ENCODE results near the gene C1orf105. TPM values are rescaled to one million over a fixed set of nuclear protein-coding genes. Genes with fewer than 3 reads are reported as not detected.

C1orf105 gene
- total and polyA plus RNA-seq, 2 of the 8 experiments (the other 6 are each of a cell fraction or from before 2014, with no cell fraction given) = not detected

DNA sequence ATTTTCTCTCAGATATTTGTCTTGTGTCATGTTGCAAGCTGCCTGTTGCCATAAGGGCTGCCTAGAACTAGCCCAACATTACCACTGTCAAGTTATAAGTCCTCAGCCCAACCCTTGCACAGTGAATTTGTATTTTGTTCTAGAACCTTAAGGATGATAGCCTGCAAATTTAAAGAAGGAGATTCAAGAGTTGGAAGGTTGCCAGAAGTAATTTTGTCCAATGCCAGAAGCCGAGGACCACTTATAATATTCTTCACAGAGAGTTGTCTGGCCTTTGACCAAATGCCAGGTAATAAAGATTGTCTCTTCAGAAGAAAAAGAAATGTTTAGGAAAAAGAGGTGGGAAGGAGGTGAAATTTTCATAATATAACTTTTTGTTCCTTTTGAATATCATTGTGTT is 71.9 kb downstream of the C1orf105 start:
- no peak overlapping the region for H3K56ac ChIP-seq (replicated peaks; ENCODE audit: insufficient read length, low read depth, low read length)
- WGBS, 2 experiments (ENCODE audit: extremely low coverage in 1 of 2, insufficient coverage in 1 of 2, insufficient read length in 1 of 2, insufficient replicate concordance in 2 of 2, low coverage in 1 of 2, low lambda C conversion rate in 2 of 2, missing lambda C conversion rate in 1 of 2) = 86% methylated on average over 1 of the region's 1 CpG; no CpG with 5 or more reads in 1 of the 2 experiments
- H3K23me2 ChIP-seq (ENCODE audit: low read depth, low read length) = no peaks in the 10 kb centered on the region
- POLR2A ChIA-PET (ENCODE audit: partially characterized antibody) = no interaction called here
- H2BK20ac ChIP-seq (ENCODE audit: low read length) = no peak overlapping the region
- H2BK5ac ChIP-seq (ENCODE audit: low read depth, low read length) = no peak overlapping the region
- H2AFZ ChIP-seq (ENCODE audit: low read length) = no peak overlapping the region
- H3K23ac ChIP-seq (ENCODE audit: insufficient read length) = no peak overlapping the region
- no peak overlapping the region for H3K18ac ChIP-seq (ENCODE audit: extremely low read depth, low read length)
- H2BK15ac ChIP-seq (ENCODE audit: low read length) = no peak overlapping the region
- no peak for TF ChIP-seq MAFK (IDR thresholded peaks at IDR 0.05; ENCODE audit: low read depth, low read length)
- no peak for TF ChIP-seq SIRT6 (IDR thresholded peaks at IDR 0.05; ENCODE audit: low read length)
- TF ChIP-seq CHD1 (IDR thresholded peaks at IDR 0.05; ENCODE audit: low read depth, low read length) = no peak
- no peak for TF ChIP-seq RXRA (IDR thresholded peaks at IDR 0.05; ENCODE audit: insufficient read depth, low read depth, low read length)
- no peak for TF ChIP-seq RAD21 (IDR thresholded peaks at IDR 0.05 in 1 of 2, conservative IDR thresholded peaks at IDR 0.05 in 1 of 2; ENCODE audit: low read depth in 2 of 2, low read length in 2 of 2)
- TF ChIP-seq RBBP5 (IDR thresholded peaks at IDR 0.05; ENCODE audit: borderline replicate concordance, low read depth, low read length) = no peak
- TF ChIP-seq RNF2 (IDR thresholded peaks at IDR 0.05; ENCODE audit: borderline replicate concordance, low read depth, low read length, missing control alignments, poor library complexity, severe bottlenecking) = no peak
- TF ChIP-seq EGR1 (IDR thresholded peaks at IDR 0.05; ENCODE audit: borderline replicate concordance, low read depth, low read length) = no peak
- no peak for TF ChIP-seq SRF (IDR thresholded peaks at IDR 0.05; ENCODE audit: low read depth, low read length)
- no peak for TF ChIP-seq SP2 (IDR thresholded peaks at IDR 0.05; ENCODE audit: low read length)
- TF ChIP-seq EP300 (IDR thresholded peaks at IDR 0.05; ENCODE audit: borderline replicate concordance in 1 of 2, low read depth in 2 of 2, low read length in 2 of 2) = no peak
- TF ChIP-seq ATF2 (IDR thresholded peaks at IDR 0.05; ENCODE audit: low read length) = no peak
- no peak overlapping the region for H2BK12ac ChIP-seq (ENCODE audit: low read depth, low read length)
- no peak overlapping the region for H4K91ac ChIP-seq (replicated peaks; ENCODE audit: insufficient read length, low read length)
- H3K9ac ChIP-seq (replicated peaks in 1 of 4; ENCODE audit: extremely low read depth in 1 of 4, low read depth in 3 of 4, low read length in 3 of 4) = no peak overlapping the region
- H4K8ac ChIP-seq (ENCODE audit: extremely low read depth, insufficient read depth, low read length) = no peak overlapping the region
- no peak overlapping the region for H2AK5ac ChIP-seq (ENCODE audit: low read depth, low read length)
- no peaks in the 10 kb centered on the region for H3K27me3 ChIP-seq (replicated peaks in 1 of 4; ENCODE audit: control insufficient read depth in 3 of 4, extremely low read depth in 1 of 4, insufficient read depth in 3 of 4, low read length in 3 of 4)
- H3K4me3 ChIP-seq (ENCODE audit: extremely low read depth in 1 of 4, insufficient read depth in 2 of 4, low read depth in 3 of 4, low read length in 4 of 4) = no peak overlapping the region
- H3K9me3 ChIP-seq (ENCODE audit: insufficient read depth in 2 of 2, low read depth in 1 of 2, low read length in 1 of 2) = no peaks in the 10 kb centered on the region
- DNase-seq (ENCODE audit: low read depth in 1 of 2, low spot score in 2 of 2) (no peak), FAIRE-seq (no peak)
- no peaks in the 10 kb centered on the region for H3K36me3 ChIP-seq (ENCODE audit: control insufficient read depth in 2 of 4, insufficient read depth in 4 of 4, low read length in 3 of 4)
- H3K14ac ChIP-seq (ENCODE audit: insufficient read length) = no peak overlapping the region
- no peak overlapping the region for H2BK120ac ChIP-seq (replicated peaks; ENCODE audit: low read depth, low read length)
- no peak overlapping the region for H3K4me2 ChIP-seq (ENCODE audit: insufficient read depth in 1 of 2, low read depth in 2 of 2, low read length in 2 of 2)
- H3K4me1 ChIP-seq (replicated peaks in 1 of 4; ENCODE audit: control insufficient read depth in 3 of 4, insufficient read depth in 4 of 4, low read length in 3 of 4) = no peaks in the 10 kb centered on the region; a peak in 1 of 7 replicates
- H3K79me2 ChIP-seq (ENCODE audit: control insufficient read depth in 1 of 2, insufficient read depth in 2 of 2, low read length in 2 of 2) = no peaks in the 10 kb centered on the region
- H3K4ac ChIP-seq (replicated peaks; ENCODE audit: insufficient read length, low read depth, low read length) = no peak overlapping the region
- no peaks in the 10 kb centered on the region for H3K79me1 ChIP-seq (ENCODE audit: low read depth, low read length)
- no peaks in the 10 kb centered on the region for H4K20me1 ChIP-seq (replicated peaks in 1 of 2; ENCODE audit: control insufficient read depth in 1 of 2, insufficient read depth in 2 of 2, low read length in 2 of 2)
- no peak overlapping the region for H4K5ac ChIP-seq (ENCODE audit: insufficient read length, low read depth, low read length)
- no peak overlapping the region for H3K27ac ChIP-seq (ENCODE audit: low read depth, low read length)
- CTCF ChIA-PET (ENCODE audit: partially characterized antibody) = no interaction called here
